Stimulated activated CD4-positive, alpha-beta T cell treated with anti-CD3 and anti-CD28 coated beads, Interleukin-15, amount 100 ng/mL, for 48 hours (primary cell): ENCODE data around the gene FOXM1.
"Not testable (repeated sequence)": the region's sequence is repeated elsewhere in the genome, so short reads cannot be mapped to it uniquely, and the experiment has no call there.

Experiments used
- DNase-seq, 2 donors: peaks; one replicate each; pipeline ENCODE4 v3.0.0-alpha.2; 2020; ENCODE audit warnings: low read depth in 2 of 2

Gene FOXM1

GRCh38 chr12:2886768-2887450 is 9.9 kb upstream of the FOXM1 start:
- no peak for DNase-seq

- no peak for DNase-seq
Observed at GRCh38 chr12:2884810-2885209, 7.8 kb upstream of the FOXM1 start.

GRCh38 chr12:2879853-2880252 is 2.9 kb upstream of the FOXM1 start:
- no peak for DNase-seq

GRCh38 chr12:2877953-2878732 is 1.2 kb upstream of the FOXM1 start:
- DNase-seq = no peak

GRCh38 chr12:2876431-2877046 is 435 bp downstream of the FOXM1 start:
- DNase-seq = peak in 1 of 2 donors; percentile 20

GRCh38 chr12:2868986-2869632 is 7.9 kb downstream of the FOXM1 start:
- not testable (repeated sequence) for DNase-seq

- DNase-seq = no peak
Observed at GRCh38 chr12:2864198-2864597, 12.8 kb downstream of the FOXM1 start.

GRCh38 chr12:2863402-2863801 is 13.6 kb downstream of the FOXM1 start:
- DNase-seq = not testable (repeated sequence)

- DNase-seq = no peak
Observed at GRCh38 chr12:2862876-2863275, 14.1 kb downstream of the FOXM1 start.

GRCh38 chr12:2860170-2860569 is 16.8 kb downstream of the FOXM1 start:
- DNase-seq = no peak

GRCh38 chr12:2858944-2859421 is 18.0 kb downstream of the FOXM1 start:
- DNase-seq = no peak

GRCh38 chr12:2858334-2858733 is 18.6 kb downstream of the FOXM1 start:
- no peak for DNase-seq

GRCh38 chr12:2857576-2857975 is 19.4 kb downstream of the FOXM1 start:
- no peak for DNase-seq

GRCh38 chr12:2857021-2857431 is 19.9 kb downstream of the FOXM1 start, which contains the start of gene TEX52:
TSS of gene TEX52 (minus strand) at chr12:2857039. CDS start at chr12:2857026, 13 bp downstream.
- DNase-seq = no peak

GRCh38 chr12:2856051-2856450 is 20.9 kb downstream of the FOXM1 start:
- DNase-seq = no peak

GRCh38 chr12:2855546-2855945 is 21.4 kb downstream of the FOXM1 start:
- no peak for DNase-seq

- no peak for DNase-seq
Observed at GRCh38 chr12:2854669-2855453, 22.1 kb downstream of the FOXM1 start.

- DNase-seq = peak in 1 of 2 donors; percentile 29
Observed at GRCh38 chr12:2853626-2854025, 23.3 kb downstream of the FOXM1 start.

GRCh38 chr12:2851931-2852330 is 25.0 kb downstream of the FOXM1 start:
- DNase-seq = no peak

GRCh38 chr12:2845280-2845679 is 31.7 kb downstream of the FOXM1 start:
- no peak for DNase-seq

- DNase-seq = no peak
Observed at GRCh38 chr12:2844786-2845185, 32.2 kb downstream of the FOXM1 start.
